HepG2 (cell line): Measurements from ENCODE around the gene TEKT2. TPM values are rescaled to one million over a fixed set of nuclear protein-coding genes. Genes with fewer than 3 reads are reported as not detected.
A peak's percentile ranks its signal among the peaks of the same experiment; 100 is the strongest.

Experiments used
- ARNT2 ChIP-seq: sonication (generic); formaldehyde crosslinking; IDR thresholded peaks from 2 replicates; pipeline ENCODE4 v1.8.0; 2022; ENCODE audit warnings: mild to moderate bottlenecking, low read depth, missing genetic modification reagents, moderate library complexity
- CREM ChIP-seq, 2 experiments: sonication (generic) in 1 of 2; formaldehyde crosslinking in 1 of 2; IDR thresholded peaks; 2 replicates each; pipeline versions ENCODE4 v1.4.0 to v1.6.1; 2016 to 2020; ENCODE audit warnings: antibody characterized with exemption in 1 of 2, mild to moderate bottlenecking in 1 of 2, missing genetic modification reagents in 1 of 2
- DDIT3 ChIP-seq: sonication (generic); formaldehyde crosslinking; IDR thresholded peaks from 2 replicates; pipeline ENCODE4 v1.4.0; 2020; ENCODE audit warnings: mild to moderate bottlenecking, missing genetic modification reagents
- GLI4 ChIP-seq: sonication (generic); formaldehyde crosslinking; IDR thresholded peaks from 2 replicates; pipeline ENCODE4 v1.5.1; 2020; ENCODE audit warnings: missing genetic modification reagents, mild to moderate bottlenecking, moderate library complexity, borderline replicate concordance
- MYPOP ChIP-seq: sonication (generic); formaldehyde crosslinking; IDR thresholded peaks from 2 replicates; pipeline ENCODE4 v1.8.1; 2023; ENCODE audit warnings: mild to moderate bottlenecking, moderate library complexity, missing genetic modification reagents
- PHF21A ChIP-seq: sonication (generic); formaldehyde crosslinking; IDR thresholded peaks from 2 replicates; pipeline ENCODE4 v1.5.0; 2020; ENCODE audit warnings: mild to moderate bottlenecking, missing genetic modification reagents
- PITX1 ChIP-seq: sonication (generic); formaldehyde crosslinking; IDR thresholded peaks from 2 replicates; pipeline ENCODE4 v1.5.1; 2020; ENCODE audit warnings: mild to moderate bottlenecking, missing genetic modification reagents
- PRMT3 ChIP-seq: sonication (generic); formaldehyde crosslinking; IDR thresholded peaks from 2 replicates; pipeline ENCODE4 v1.8.1; 2022; ENCODE audit warnings: low read depth, mild to moderate bottlenecking, moderate library complexity, missing genetic modification reagents, borderline replicate concordance
- SP1 ChIP-seq, 2 experiments: fragments of 450-650 bp in 1 of 2; sonication (generic) in 1 of 2; formaldehyde crosslinking in 1 of 2; IDR thresholded peaks; 2 replicates each; pipeline versions ENCODE4 v1.4.0 to v1.6.1; 2016 to 2020; ENCODE audit warnings: missing genetic modification reagents in 1 of 2
- SP5 ChIP-seq: IDR thresholded peaks from 2 replicates; pipeline ENCODE4 v1.6.1; 2016; ENCODE audit warnings: low read depth, borderline replicate concordance
- SRSF4 ChIP-seq: fragments of 200-400 bp; formaldehyde crosslinking; IDR thresholded peaks from one replicate; pipeline ENCODE4 v1.6.1; 2018; ENCODE audit warnings: mild to moderate bottlenecking, low read depth, low read length, moderate library complexity; ENCODE audit not compliant: poor library complexity, severe bottlenecking
- ZNF12 ChIP-seq: sonication (generic); formaldehyde crosslinking; IDR thresholded peaks from 2 replicates; pipeline ENCODE4 v1.5.0; 2020; ENCODE audit warnings: missing genetic modification reagents
- ZNF3 ChIP-seq: IDR thresholded peaks from 2 replicates; pipeline ENCODE4 v1.7.0; 2017; ENCODE audit warnings: inconsistent platforms
- ZNF432 ChIP-seq: sonication (generic); formaldehyde crosslinking; IDR thresholded peaks from 2 replicates; pipeline ENCODE4 v1.5.0; 2020; ENCODE audit warnings: missing genetic modification reagents, mild to moderate bottlenecking, borderline replicate concordance
- ZNF607 ChIP-seq: sonication (generic); formaldehyde crosslinking; IDR thresholded peaks from 2 replicates; pipeline ENCODE4 v1.5.1; 2020; ENCODE audit warnings: missing genetic modification reagents, mild to moderate bottlenecking, borderline replicate concordance
- ZNF660 ChIP-seq: sonication (generic); formaldehyde crosslinking; IDR thresholded peaks from 2 replicates; pipeline ENCODE4 v1.5.1; 2020; ENCODE audit warnings: mild to moderate bottlenecking, low read depth, missing genetic modification reagents, borderline replicate concordance
- ZSCAN5A ChIP-seq: sonication (generic); formaldehyde crosslinking; IDR thresholded peaks from 2 replicates; pipeline ENCODE4 v1.8.0; 2022; ENCODE audit warnings: mild to moderate bottlenecking, missing genetic modification reagents, borderline replicate concordance
- ZSCAN9 ChIP-seq: IDR thresholded peaks from 2 replicates; pipeline ENCODE4 v1.6.1; 2016; ENCODE audit warnings: borderline replicate concordance
- polyA plus RNA-seq, 8 experiments: library from polyadenylated mRNA; depleted of rRNA in 3 of 8; stranded (reverse) in 7 of 8; unstranded in 1 of 8; fragments of >200 nt; fragmentation: Illumina TruSeq in 4 of 8; extraction: Trizol in 4 of 8; gene quantifications; 2 replicates each; pipeline versions ENCODE4 v1.2.1 to v1.2.3, GENCODE V29; 2011 to 2016; ENCODE audit warnings: low read depth in 4 of 8, missing spikeins in 1 of 8, mixed read lengths in 1 of 8; ENCODE audit not compliant: insufficient read depth in 1 of 8
- total RNA-seq, 5 experiments: library from RNA; depleted of rRNA; stranded (reverse); fragments of >200 nt; fragmentation: Illumina TruSeq; extraction: Trizol; gene quantifications; 2 replicates each; pipeline ENCODE4 v1.2.3, GENCODE V29; 2016; ENCODE audit warnings: low read depth in 1 of 5
- TF ChIP-seq, protein P1 (sequence below): IDR thresholded peaks from 2 replicates; pipeline ENCODE4 v1.6.1; 2016; ENCODE audit warnings: low read depth, borderline replicate concordance
- TF ChIP-seq, protein P2 (sequence below): sonication (generic); formaldehyde crosslinking; conservative IDR thresholded peaks from 2 replicates; pipeline ENCODE4 v1.4.0; 2020; ENCODE audit warnings: missing genetic modification reagents
- TF ChIP-seq, protein P3 (sequence below): IDR thresholded peaks from 2 replicates; pipeline ENCODE4 v1.6.1; 2016; ENCODE audit warnings: low read depth, control low read depth

TEKT2 gene
- total and polyA plus RNA-seq, 2 of the 13 experiments (the other 11 are each of a cell fraction or from before 2014, with no cell fraction given) = 0.31 to 0.38 TPM

DNA sequence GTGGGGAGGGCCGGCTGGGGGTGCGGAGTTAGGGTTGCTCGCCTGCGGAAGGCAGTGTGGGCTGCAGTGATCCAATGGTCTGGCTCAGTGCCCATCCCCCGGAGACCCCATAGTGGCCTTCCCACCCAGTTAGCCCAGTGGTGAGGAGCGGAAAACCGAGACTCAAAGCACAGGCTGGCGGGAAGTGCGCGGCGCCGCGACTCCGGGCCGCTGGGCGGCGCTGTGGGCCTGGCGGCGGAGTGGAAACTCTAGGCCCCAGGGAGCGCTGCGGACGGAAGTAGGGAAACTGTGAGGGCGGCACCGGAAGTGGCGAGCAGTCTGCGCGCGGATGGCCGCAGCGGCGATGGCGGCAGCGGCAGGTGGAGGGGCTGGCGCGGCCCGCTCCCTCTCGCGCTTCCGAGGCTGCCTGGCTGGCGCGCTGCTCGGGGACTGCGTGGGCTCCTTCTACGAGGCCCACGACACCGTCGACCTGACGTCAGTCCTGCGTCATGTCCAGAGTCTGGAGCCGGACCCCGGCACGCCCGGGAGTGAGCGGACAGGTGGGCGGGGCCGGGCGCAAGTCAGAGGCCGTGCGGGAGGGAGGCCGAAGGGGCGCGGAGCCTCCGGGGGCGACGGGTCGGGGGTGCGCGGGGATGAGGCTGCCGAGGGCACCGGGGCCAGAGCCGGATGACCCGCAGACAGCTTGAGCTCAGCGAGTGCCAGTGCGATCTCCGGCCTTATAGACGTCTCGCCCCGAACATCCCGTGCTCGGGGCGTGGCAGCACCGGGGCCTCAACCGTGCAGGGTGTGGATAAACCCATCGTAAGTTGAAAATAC, 4.9 kb downstream of the TEKT2 start, which contains the start of gene ADPRS (continued):
- TF ChIP-seq ZSCAN5A (CRISPR knock-in tag) = peak; percentile 71; the same call in 1 of the 2 replicates
- TF ChIP-seq, protein P1, sequence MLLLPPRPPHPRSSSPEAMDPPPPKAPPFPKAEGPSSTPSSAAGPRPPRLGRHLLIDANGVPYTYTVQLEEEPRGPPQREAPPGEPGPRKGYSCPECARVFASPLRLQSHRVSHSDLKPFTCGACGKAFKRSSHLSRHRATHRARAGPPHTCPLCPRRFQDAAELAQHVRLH = peak; percentile 85
- TF ChIP-seq, protein P2, sequence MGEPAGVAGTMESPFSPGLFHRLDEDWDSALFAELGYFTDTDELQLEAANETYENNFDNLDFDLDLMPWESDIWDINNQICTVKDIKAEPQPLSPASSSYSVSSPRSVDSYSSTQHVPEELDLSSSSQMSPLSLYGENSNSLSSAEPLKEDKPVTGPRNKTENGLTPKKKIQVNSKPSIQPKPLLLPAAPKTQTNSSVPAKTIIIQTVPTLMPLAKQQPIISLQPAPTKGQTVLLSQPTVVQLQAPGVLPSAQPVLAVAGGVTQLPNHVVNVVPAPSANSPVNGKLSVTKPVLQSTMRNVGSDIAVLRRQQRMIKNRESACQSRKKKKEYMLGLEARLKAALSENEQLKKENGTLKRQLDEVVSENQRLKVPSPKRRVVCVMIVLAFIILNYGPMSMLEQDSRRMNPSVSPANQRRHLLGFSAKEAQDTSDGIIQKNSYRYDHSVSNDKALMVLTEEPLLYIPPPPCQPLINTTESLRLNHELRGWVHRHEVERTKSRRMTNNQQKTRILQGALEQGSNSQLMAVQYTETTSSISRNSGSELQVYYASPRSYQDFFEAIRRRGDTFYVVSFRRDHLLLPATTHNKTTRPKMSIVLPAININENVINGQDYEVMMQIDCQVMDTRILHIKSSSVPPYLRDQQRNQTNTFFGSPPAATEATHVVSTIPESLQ (CRISPR knock-in tag) = no peak
- peak; percentile 55; the same call in 1 of the 2 replicates for TF ChIP-seq DDIT3 (CRISPR knock-in tag)
- TF ChIP-seq GLI4 (CRISPR knock-in tag) = no peak
- no peak for TF ChIP-seq SP1 (IDR thresholded peaks at IDR 0.05)
- TF ChIP-seq SP1 (CRISPR knock-in tag; IDR thresholded peaks at IDR 0.05) = peak; percentile 92
- TF ChIP-seq SRSF4 = no peak
- TF ChIP-seq ZNF607 (CRISPR knock-in tag) = peak; percentile 90
- peak; percentile 41; the same call in 1 of the 2 replicates for TF ChIP-seq PITX1 (CRISPR knock-in tag)
- peak; percentile 56; the same call in 1 of the 2 replicates for TF ChIP-seq MYPOP (CRISPR knock-in tag)
- no peak for TF ChIP-seq ZNF432
- peak; percentile 71 for TF ChIP-seq ARNT2 (CRISPR knock-in tag)
- TF ChIP-seq PRMT3 (CRISPR knock-in tag) = peak; percentile 77; the same call in 1 of the 2 replicates
- TF ChIP-seq PHF21A (CRISPR knock-in tag) = peak; percentile 57; the same call in 1 of the 2 replicates
- TF ChIP-seq ZNF660 (CRISPR knock-in tag) = no peak
- peak; percentile 53; the same call in 1 of the 2 replicates for TF ChIP-seq CREM (IDR thresholded peaks at IDR 0.05)
- TF ChIP-seq CREM (CRISPR knock-in tag; IDR thresholded peaks at IDR 0.05) = no peak
- TF ChIP-seq SP5 (CRISPR knock-in tag) = peak; percentile 81
- TF ChIP-seq ZSCAN9 (CRISPR knock-in tag) = peak; percentile 81; the same call in 1 of the 2 replicates
- no peak for TF ChIP-seq ZNF12 (CRISPR knock-in tag)
- TF ChIP-seq ZNF3 (CRISPR knock-in tag) = no peak
- TF ChIP-seq, protein P3, sequence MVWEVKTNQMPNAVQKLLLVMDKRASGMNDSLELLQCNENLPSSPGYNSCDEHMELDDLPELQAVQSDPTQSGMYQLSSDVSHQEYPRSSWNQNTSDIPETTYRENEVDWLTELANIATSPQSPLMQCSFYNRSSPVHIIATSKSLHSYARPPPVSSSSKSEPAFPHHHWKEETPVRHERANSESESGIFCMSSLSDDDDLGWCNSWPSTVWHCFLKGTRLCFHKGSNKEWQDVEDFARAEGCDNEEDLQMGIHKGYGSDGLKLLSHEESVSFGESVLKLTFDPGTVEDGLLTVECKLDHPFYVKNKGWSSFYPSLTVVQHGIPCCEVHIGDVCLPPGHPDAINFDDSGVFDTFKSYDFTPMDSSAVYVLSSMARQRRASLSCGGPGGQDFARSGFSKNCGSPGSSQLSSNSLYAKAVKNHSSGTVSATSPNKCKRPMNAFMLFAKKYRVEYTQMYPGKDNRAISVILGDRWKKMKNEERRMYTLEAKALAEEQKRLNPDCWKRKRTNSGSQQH (CRISPR knock-in tag) = peak; percentile 87
